ENCODE results near the gene FSIP1.

FSIP1 gene

DNA sequence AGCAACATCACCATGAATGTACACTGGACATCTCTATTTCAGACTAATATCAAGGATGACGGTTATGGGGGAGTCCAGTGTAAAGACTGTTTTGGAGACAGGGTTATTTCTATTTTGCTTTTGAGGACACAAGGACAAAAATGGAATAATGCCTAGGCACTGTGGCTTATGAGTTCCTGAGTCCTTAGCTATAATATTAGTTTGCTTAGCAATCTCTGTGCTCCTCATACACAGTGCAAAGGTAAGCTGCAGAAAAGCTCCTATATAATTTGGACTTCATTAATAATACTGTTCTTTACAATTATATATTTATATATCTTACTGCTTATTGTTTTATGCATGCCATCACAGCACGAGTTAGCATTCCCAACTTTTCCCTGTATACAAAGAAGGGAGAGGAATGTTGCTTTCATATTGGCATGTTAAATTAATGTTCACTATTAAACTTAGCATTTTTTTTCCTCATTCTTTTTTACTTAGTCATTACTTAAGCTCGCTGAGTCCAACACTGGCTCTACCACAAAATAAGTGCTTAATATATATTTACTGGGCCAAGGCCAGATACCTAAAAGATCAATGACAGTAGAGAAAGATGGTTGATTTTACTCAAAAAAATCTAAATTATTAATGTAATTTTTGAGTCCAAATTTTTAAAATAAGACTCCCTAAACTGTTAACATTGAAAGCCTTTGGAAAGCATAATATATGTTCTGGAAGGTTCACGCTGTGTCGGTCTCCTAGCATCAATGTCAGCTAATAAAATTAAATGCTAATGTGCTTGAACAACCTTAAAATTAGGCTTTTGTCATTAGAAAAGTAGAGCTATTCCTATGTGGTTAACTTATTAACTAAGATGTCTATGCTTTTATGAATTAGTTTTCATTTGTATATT is 187.9 kb downstream of the FSIP1 start:
- no peak for DNase-seq (ENCODE audit: low read depth, low spot score)

DNA sequence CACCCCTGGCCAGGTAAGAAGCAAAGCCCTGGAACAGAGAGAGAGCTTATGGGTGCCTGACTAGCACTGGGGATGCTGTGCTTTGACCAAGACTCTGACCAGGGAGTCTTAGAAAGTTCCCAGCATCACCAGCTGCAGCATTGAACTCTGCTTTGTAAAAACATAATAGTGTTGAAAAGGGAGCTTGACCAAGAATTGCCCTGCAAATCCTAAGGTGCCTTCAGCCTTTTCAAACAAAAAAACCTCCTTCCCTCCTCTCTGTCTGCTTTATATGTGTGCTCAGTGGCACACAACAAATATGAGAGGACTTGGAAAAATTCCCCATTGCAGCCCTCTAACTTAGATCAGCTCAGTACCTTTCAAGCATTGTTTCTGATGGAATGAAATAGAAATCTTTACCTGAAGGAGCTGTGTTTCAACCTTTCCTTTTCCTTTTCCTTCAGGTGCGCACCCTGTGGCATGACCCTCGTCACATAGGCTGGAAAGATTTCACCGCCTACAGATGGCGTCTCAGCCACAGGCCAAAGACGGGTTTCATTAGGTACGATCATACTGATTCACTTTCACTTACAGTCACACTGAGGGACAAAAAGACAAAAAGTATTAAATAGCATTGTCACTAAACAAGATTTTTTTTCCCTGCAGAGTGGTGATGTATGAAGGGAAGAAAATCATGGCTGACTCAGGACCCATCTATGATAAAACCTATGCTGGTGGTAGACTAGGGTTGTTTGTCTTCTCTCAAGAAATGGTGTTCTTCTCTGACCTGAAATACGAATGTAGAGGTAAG is 188.8 kb downstream of the FSIP1 start:
- no peak for DNase-seq (ENCODE audit: low read depth, low spot score)

DNA sequence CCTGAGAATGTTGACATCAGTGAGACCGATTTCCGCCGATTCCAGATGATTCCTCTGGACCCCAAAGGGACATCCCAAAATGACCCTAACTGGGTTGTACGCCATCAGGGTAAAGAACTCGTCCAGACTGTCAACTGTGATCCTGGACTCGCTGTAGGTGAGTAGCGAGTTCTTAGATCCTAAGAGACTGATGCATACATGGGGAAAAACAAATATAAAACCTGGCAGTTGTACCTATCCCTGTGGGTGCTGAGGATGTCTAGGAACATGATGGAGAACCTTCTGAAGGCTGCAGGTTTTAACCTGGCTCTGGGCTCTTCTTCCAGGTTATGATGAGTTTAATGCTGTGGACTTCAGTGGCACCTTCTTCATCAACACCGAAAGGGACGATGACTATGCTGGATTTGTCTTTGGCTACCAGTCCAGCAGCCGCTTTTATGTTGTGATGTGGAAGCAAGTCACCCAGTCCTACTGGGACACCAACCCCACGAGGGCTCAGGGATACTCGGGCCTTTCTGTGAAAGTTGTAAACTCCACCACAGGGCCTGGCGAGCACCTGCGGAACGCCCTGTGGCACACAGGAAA is 189.5 kb downstream of the FSIP1 start:
- no peak for DNase-seq (ENCODE audit: low read depth, low spot score)

DNA sequence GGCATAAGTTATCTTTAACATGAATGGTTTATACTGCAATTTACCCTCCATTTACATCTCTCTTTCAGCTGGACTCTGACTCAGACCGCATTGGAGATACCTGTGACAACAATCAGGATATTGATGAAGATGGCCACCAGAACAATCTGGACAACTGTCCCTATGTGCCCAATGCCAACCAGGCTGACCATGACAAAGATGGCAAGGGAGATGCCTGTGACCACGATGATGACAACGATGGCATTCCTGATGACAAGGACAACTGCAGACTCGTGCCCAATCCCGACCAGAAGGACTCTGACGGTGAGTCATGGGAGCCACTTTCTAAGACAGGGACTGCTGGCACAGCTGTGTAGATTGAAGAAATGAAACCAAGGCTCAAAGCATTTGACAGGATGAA is 190.1 kb downstream of the FSIP1 start:
- DNase-seq (ENCODE audit: low read depth, low spot score): no peak

DNA sequence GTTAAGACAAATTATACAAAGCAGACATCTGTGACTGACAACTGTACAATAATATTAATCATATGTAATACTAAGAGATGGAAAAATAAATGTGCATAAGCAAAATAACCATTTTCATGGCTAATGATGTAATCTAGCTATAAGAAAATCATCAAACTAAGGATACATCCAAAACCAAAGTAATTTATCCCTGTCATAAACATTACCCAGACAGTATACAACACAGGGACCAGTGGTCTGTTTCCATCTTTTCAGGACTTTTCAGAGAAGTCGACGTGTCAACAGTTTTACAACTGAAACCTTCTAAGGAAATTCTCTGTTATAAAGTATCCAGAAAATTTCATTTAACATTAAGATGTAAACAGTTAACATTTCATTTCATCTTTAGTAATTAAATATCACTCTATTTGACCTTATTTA is 190.7 kb downstream of the FSIP1 start:
- DNase-seq (ENCODE audit: low read depth, low spot score): no peak

DNA sequence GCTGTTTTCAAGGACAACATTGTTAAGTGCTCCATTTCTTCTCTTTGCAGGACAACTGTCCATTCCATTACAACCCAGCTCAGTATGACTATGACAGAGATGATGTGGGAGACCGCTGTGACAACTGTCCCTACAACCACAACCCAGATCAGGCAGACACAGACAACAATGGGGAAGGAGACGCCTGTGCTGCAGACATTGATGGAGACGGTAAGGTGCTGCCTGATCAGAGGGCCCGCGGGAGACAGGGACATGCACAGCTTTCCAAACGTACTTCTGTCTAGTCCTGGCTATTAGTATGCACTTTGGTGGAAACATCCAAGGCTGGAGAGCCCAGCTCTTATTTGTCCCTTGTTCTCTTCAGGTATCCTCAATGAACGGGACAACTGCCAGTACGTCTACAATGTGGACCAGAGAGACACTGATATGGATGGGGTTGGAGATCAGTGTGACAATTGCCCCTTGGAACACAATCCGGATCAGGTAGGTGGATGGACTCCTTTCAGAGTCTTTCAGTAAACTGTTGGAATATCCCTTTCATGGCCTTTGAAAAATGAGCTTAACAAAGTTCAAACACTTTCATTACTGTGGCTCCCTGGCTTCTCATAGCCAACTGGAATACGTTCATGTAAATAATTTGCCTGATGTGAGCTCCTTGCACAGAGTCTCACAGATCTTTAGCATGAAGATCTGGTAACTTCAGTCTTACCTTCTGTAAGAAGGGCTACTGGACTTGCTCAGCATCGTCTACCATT is 191.3 kb downstream of the FSIP1 start:
- no peak for DNase-seq (ENCODE audit: low read depth, low spot score)

DNA sequence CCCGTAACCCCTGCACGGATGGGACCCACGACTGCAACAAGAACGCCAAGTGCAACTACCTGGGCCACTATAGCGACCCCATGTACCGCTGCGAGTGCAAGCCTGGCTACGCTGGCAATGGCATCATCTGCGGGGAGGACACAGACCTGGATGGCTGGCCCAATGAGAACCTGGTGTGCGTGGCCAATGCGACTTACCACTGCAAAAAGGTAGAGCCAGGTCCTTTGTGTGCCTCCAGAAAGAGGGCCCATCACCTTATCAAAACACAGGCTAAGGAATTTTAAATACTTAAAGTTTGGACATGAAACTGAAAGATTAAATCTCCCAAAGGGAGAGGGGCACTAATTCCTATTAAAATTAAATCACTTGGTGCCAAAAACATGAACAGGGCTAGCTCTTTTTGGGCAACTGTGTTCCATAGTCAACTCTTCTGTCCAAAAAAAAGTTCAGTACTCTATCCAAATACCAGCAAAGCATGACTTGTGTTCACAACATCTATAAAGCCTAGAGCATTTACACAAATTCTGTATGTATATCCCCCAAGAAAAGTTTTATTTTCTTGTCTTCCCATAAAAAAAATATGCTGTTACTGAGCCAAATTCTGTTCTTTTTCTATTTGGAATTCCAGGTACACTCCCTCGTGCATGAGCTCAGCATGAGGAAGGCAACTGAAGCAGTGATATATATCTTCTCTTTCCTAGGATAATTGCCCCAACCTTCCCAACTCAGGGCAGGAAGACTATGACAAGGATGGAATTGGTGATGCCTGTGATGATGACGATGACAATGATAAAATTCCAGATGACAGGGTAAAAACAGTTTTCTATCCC is 192.6 kb downstream of the FSIP1 start:
- DNase-seq (ENCODE audit: low read depth, low spot score): no peak

DNA sequence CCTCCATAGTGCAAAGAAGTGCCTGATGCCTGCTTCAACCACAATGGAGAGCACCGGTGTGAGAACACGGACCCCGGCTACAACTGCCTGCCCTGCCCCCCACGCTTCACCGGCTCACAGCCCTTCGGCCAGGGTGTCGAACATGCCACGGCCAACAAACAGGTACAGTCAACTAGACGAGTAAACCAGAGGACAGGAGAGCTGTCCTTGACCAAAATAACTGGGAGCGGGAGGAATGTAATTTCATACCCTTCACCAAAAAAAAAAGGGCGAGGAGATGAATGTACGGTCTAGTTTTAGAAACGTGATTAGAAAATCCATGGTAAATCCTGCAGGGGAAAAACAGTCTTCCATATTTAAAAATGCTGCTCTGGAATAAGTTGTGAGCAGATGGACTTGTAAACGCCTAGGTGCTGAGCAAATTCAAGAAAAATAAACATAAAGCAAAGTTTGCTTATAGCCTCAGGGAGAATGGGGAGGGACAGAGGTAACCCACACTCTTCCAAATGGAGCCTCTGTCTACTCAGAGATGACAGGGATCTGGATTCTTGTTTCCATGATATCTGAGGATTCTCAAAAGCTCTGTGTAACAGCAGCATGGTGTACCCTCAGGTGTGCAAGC is 193.3 kb downstream of the FSIP1 start:
- DNase-seq (ENCODE audit: low read depth, low spot score): no peak

DNA sequence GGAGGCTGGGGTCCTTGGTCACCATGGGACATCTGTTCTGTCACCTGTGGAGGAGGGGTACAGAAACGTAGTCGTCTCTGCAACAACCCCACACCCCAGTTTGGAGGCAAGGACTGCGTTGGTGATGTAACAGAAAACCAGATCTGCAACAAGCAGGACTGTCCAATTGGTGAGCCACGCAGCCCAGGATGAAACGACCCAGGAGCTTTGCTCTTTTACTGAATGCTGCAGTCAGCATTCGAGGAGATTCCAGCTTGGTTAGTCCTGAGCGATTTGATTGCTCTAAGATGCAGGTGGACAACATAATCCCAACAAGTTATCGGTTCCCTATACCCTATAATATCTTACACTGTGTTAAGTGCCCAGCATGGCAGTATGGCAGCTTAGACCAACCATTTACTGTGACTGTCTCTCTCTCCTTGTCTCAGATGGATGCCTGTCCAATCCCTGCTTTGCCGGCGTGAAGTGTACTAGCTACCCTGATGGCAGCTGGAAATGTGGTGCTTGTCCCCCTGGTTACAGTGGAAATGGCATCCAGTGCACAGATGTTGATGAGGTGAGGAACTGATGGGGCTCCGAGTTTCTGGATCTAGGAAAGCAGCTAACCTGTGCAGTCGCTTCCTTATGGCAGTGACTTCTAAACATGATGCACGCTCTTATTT is 194.0 kb downstream of the FSIP1 start:
- no peak for DNase-seq (ENCODE audit: low read depth, low spot score)

DNA sequence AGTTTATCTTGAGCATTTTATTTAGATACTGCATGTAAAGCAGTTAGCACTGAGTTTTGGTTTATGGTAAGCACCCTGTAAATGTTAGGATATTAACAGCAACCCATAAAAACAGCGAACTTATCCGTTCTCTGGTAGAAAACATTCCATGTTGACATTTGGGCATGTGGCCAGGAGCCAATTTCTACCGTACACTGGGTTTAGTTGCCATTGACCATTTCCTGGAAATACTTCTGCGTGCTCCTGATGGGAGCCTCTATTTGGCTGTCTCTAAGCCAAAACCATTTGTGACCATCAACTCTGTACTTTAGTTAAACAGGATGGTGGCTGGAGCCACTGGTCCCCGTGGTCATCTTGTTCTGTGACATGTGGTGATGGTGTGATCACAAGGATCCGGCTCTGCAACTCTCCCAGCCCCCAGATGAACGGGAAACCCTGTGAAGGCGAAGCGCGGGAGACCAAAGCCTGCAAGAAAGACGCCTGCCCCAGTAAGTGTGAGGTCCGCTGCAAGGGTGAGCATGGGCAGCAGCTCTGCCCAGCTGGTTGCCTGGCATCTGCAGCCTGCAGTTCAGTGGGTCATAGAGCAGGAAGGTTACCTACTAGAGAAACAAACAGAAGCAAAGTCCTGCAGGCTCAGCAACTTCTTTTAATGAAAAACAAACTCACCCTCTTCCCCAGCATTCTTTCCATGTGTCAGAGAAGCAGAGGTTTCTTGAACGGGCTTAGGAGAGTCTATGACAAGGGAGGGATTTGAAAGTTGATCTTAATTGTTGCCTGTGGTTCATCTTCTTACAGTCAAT is 194.7 kb downstream of the FSIP1 start:
- no peak for DNase-seq (ENCODE audit: low read depth, low spot score)

DNA sequence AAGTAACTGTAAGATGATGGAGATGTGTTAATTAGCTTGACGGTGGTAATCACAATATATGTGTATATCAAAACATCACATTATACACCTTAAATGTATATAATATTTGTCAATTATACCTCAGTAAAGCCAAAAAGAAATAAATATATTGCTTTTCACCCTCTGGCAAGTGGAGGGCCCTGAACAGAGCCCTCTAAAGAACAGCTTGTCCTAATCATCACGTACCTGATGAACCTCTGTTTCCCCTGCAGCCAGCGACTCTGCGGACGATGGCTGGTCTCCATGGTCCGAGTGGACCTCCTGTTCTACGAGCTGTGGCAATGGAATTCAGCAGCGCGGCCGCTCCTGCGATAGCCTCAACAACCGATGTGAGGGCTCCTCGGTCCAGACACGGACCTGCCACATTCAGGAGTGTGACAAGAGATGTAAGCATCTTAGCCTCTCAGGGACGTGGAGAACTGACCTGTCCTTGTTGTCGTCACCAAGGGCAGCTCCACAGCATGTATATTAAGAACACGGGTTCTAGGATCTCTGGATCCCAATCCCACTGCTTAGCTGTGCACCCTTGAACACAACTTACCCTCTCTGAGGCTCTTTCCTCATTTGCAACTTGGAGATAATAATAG is 195.4 kb downstream of the FSIP1 start:
- DNase-seq (ENCODE audit: low read depth, low spot score): no peak

DNA sequence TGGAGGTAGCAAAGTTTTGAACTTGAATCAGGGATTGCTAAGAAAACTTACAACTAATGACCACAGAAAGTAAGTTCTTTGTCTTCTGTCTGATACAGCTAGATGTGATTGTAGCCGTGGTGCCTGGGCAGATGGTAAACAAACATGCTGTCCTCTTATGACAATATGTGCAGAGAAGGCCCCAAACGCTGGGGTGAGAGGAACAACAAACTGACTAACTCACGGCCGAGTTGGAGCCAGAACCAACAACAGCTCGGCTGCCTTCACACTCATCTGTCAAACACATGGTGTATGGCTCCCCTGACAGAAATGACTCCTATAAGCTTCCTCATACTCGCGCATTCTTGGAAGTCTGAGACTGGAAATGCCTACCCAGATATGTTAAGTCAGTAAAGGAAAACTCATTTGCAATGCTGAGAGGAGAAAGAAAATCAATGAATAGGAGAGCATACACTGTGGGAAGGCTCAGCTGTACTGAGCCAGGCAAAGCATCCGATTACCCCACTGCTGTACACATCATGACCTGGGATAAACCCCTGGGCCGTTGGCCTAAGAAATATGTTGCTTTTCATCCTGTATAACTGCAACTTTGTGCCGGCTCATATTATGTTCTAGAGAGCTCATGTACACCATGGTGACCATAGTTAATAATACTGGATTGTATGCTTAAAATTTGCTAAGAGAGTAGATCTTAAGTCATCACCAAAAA is 196.1 kb downstream of the FSIP1 start:
- DNase-seq (ENCODE audit: low read depth, low spot score): peak; percentile 90

DNA sequence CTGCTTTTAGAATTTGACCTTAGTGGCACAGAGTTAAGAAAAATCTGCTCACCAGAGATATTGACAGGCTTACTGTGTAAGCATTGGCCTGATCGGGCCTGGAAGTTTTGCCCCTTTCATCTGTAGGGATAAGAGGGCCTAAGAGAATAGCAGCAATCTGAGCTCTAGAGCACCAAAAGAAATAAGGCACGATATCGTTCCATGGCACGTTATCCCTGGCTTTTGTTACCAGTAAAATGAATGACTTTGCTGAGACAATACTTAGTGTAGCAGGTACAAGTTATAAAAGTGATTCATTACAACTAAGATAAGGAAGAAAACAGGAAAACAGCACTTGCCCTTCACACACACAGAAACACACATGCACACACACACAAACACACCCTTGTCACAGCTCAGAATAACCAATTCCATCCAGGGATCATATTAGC is 196.8 kb downstream of the FSIP1 start:
- DNase-seq (ENCODE audit: low read depth, low spot score): no peak

DNA sequence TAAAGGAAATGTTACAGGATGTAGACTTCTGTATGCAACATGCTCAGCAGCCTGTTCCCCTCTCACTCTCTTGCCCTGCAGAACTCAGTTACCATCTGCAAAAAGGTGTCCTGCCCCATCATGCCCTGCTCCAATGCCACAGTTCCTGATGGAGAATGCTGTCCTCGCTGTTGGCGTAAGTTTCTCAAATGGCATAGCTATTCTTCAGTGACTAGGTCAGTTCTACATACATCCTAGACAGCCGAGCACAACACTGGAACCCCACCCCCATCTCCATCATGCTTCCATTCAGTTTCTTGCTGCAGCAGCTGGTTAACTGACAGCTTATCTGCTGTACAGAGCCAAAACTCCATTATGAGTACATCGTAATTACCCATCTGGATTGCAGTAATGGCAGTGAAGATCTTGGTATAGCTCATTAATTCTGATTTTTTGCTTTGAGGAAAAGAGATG is 197.2 kb downstream of the FSIP1 start:
- DNase-seq (ENCODE audit: low read depth, low spot score): no peak

DNA sequence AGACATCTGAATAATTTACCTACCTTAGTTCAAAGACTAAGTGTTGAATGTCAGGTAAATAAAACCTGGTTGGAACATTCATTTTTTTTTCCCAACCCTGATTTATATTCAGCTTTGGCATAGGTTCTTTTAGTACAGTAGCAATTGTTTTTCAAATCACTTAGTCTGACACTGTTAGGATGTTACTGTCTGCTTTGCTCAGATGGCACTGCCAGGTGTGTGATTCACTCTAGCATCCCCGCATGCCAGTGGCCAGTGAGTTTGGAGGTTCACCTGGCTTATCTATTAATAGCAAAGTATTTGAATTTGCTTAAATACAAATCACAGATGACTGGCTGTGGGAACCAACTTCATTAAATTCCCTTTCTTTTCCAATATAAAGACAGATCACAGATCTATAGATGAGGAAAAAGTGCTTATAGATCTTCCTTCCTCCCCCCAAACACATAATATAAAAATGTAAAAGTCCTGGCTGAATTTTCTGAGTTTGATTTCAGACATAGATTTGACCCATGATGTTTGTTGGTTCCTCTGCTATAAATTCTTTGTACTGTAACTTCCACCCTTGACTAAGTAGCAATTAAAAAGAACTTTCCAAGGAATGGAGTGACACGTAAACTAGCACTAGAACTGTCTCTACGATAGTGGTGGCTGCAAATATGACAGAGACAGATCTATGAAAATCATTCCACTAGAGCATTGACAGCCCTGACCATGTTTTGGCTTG is 197.8 kb downstream of the FSIP1 start:
- DNase-seq (ENCODE audit: low read depth, low spot score): no peak

DNA sequence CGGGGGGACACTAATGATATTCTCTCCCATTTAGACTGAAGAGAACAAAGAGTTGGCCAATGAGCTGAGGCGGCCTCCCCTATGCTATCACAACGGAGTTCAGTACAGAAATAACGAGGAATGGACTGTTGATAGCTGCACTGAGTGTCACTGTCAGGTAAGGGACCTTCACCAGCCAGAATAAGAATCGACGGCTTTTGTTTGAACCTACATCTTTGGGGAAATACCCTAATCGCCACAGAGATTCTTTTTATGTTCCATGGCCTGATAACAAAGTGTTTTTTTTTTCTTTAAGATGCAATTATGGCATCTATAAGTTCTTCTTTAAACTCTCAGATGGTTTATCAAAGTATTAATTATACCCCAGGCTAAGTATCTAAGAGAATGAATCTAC is 198.4 kb downstream of the FSIP1 start:
- no peak for DNase-seq (ENCODE audit: low read depth, low spot score)

DNA sequence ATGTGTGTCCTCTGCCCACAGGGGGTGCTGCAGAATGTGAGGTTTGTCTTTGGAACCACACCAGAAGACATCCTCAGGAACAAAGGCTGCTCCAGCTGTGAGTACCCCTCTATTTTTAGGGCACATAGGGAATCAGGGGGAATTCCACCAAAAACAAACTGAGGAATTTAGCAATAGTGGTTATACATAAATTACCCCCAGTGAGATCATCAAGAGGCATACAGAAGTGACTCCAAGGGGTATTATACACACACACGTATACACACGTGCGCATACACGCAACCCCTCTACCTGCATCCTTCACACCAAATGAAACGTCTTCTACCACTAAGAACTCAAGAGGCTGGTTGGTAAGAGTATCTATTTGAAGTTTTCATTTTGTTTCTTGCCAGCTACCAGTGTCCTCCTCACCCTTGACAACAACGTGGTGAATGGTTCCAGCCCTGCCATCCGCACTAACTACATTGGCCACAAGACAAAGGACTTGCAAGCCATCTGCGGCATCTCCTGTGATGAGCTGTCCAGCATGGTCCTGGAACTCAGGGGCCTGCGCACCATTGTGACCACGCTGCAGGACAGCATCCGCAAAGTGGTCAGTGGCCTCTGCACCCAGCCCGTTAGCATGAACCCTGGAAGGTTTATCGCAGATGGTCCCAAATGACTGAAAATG is 198.9 kb downstream of the FSIP1 start:
- DNase-seq (ENCODE audit: low read depth, low spot score): no peak

Measured in smooth muscle cell of the brain vasculature (primary cell).